B cell (primary cell): Measurements from ENCODE around the gene LASP1. TPM values are rescaled to one million over a fixed set of nuclear protein-coding genes. Genes with fewer than 3 reads are reported as not detected.

ENCODE experiments used
- ATAC-seq: fragments of 200-7000 bp; cut with Tn5 transposase; one replicate; pipeline ENCODE4 v1.10.0; 2021; ENCODE audit warnings: low read depth, mild to moderate bottlenecking, moderate number of reproducible peaks, moderate library complexity
- CTCF ChIA-PET: fragments of 350-600 bp; sonication (Branson Sonifier 250); formaldehyde crosslinking; loops from one replicate; lab custom pipeline; 2021; ENCODE audit warnings: antibody characterized with exemption, inconsistent platforms; lab: Charles Lee
- POLR2A ChIA-PET: fragments of 350-600 bp; sonication (Branson Sonifier 250); formaldehyde crosslinking; loops from one replicate; lab custom pipeline; 2021; ENCODE audit warnings: antibody characterized with exemption; lab: Charles Lee
- DNase-seq: peaks from one replicate; pipeline ENCODE4 v3.0.0; 2013
- H2AFZ ChIP-seq: 2 replicates; pipeline ENCODE4 v1.6.1; 2012; ENCODE audit warnings: mild to moderate bottlenecking, low read depth, low read length; ENCODE audit not compliant: insufficient read depth, poor library complexity, severe bottlenecking
- H3K27ac ChIP-seq, 2 donors: 1 replicate in 1 of 2; 2 replicates in 1 of 2; pipeline ENCODE4 v1.5.1; 2012 to 2013; ENCODE audit warnings: low read length in 2 of 2, mild to moderate bottlenecking in 2 of 2, moderate library complexity in 1 of 2
- H3K27me3 ChIP-seq, 4 experiments: fragments of 200-600 bp in 1 of 4; sonication (generic) in 1 of 4; replicated peaks in 1 of 4; 1 replicate in 2 of 4; 2 replicates in 2 of 4; pipeline versions ENCODE4 v1.6.1 to v1.7.0; 2013 to 2016; ENCODE audit warnings: low read length in 3 of 4, mild to moderate bottlenecking in 2 of 4, mixed read lengths in 1 of 4, moderate library complexity in 1 of 4; ENCODE audit not compliant: insufficient read depth in 4 of 4, control insufficient read depth in 3 of 4; ENCODE audit errors: control extremely low read depth in 1 of 4
- H3K36me3 ChIP-seq, 2 experiments: replicated peaks in 1 of 2; 1 replicate in 1 of 2; 2 replicates in 1 of 2; pipeline versions ENCODE4 v1.6.1 to v1.7.1; 2013; ENCODE audit warnings: low read length in 1 of 2; ENCODE audit not compliant: insufficient read depth in 2 of 2, control insufficient read depth in 1 of 2; ENCODE audit errors: control extremely low read depth in 1 of 2, extremely low read depth in 1 of 2
- H3K4me1 ChIP-seq, 2 donors: fragments of 200-600 bp in 1 of 2; sonication (generic) in 1 of 2; 1 replicate in 1 of 2; 2 replicates in 1 of 2; pipeline versions ENCODE4 v1.5.1 to v1.6.1; 2013 to 2017; ENCODE audit warnings: low read length in 2 of 2; ENCODE audit not compliant: control insufficient read depth in 2 of 2, insufficient read depth in 2 of 2
- H3K4me2 ChIP-seq: replicated peaks from 2 replicates; pipeline ENCODE3; 2012; ENCODE audit warnings: mild to moderate bottlenecking, low read depth, low read length; ENCODE audit not compliant: poor library complexity, severe bottlenecking
- H3K4me3 ChIP-seq, 5 experiments: fragments of 200-600 bp in 1 of 5; sonication (generic) in 1 of 5; 1 replicate in 3 of 5; 2 replicates in 2 of 5; pipeline versions ENCODE4 v1.5.1 to v1.7.0; 2011 to 2016; ENCODE audit warnings: low read length in 4 of 5, mild to moderate bottlenecking in 4 of 5, low read depth in 2 of 5, control low read depth in 1 of 5, moderate library complexity in 1 of 5; ENCODE audit not compliant: insufficient read depth in 1 of 5; ENCODE audit errors: control extremely low read depth in 1 of 5, extremely low read depth in 1 of 5
- H3K79me2 ChIP-seq: fragments of 200-600 bp; sonication (generic); one replicate; pipeline ENCODE4 v1.6.0; 2016; ENCODE audit warnings: low read length; ENCODE audit not compliant: control insufficient read depth, insufficient read depth
- H3K9ac ChIP-seq: fragments of 200-600 bp; sonication (generic); 2 replicates; pipeline ENCODE4 v1.6.1; 2017; ENCODE audit warnings: mild to moderate bottlenecking, low read length, moderate library complexity
- H3K9me3 ChIP-seq, 3 donors: one replicate each; pipeline versions ENCODE4 v1.6.1 to v1.7.1; 2013; ENCODE audit warnings: low read length in 2 of 3; ENCODE audit not compliant: control insufficient read depth in 2 of 3, insufficient read depth in 1 of 3; ENCODE audit errors: control extremely low read depth in 1 of 3
- H4K20me1 ChIP-seq: 2 replicates; pipeline ENCODE4 v1.6.0; 2012; ENCODE audit warnings: mild to moderate bottlenecking, low read length; ENCODE audit not compliant: insufficient read depth, control insufficient read depth, poor library complexity, severe bottlenecking
- H3K27ac Mint-ChIP-seq: one replicate; pipeline ENCODE4 v1.8.0; 2021; ENCODE audit warnings: mixed read lengths
- H3K27me3 Mint-ChIP-seq: one replicate; pipeline ENCODE4 v1.8.0; 2021; ENCODE audit warnings: mixed read lengths
- H3K4me1 Mint-ChIP-seq: one replicate; pipeline ENCODE4 v1.8.0; 2021; ENCODE audit warnings: mixed read lengths
- H3K4me3 Mint-ChIP-seq: one replicate; pipeline ENCODE4 v1.8.0; 2021; ENCODE audit warnings: mixed read lengths
- H3K9me3 Mint-ChIP-seq: one replicate; pipeline ENCODE4 v1.8.0; 2022; ENCODE audit warnings: mixed read lengths; ENCODE audit not compliant: insufficient read depth
- CTCF ChIP-seq: fragments of 200-600 bp; IDR thresholded peaks from one replicate; pipeline ENCODE4 v1.8.0; 2022; ENCODE audit warnings: antibody characterized with exemption, mild to moderate bottlenecking
- EZH2 ChIP-seq: IDR thresholded peaks from 2 replicates; pipeline ENCODE4 v1.6.1; 2012; ENCODE audit warnings: borderline replicate concordance, low read depth, mild to moderate bottlenecking, moderate library complexity, low read length; ENCODE audit not compliant: insufficient read depth, poor library complexity, severe bottlenecking
- WGBS: methylation state at CpG from one replicate; pipeline ENCODE4 v1.1.5; 2013; ENCODE audit warnings: missing lambda C conversion rate; ENCODE audit not compliant: insufficient coverage; 5-methylcytosine and 5-hydroxymethylcytosine counted together
- intact Hi-C: fragments of 100-400 bp; cut with micrococcal nuclease; formaldehyde crosslinking; loops from one replicate; pipeline ENCODE4 v1.10.0; 2022
- polyA plus RNA-seq: library from polyadenylated mRNA; depleted of rRNA; stranded (reverse); fragments of >200 nt; gene quantifications from 2 replicates; pipeline ENCODE4 v1.2.3, GENCODE V29; 2012
- total RNA-seq, 2 donors: library from RNA; stranded (reverse); fragments of 120-200 nt in 1 of 2; gene quantifications; 1 replicate in 1 of 2; 2 replicates in 1 of 2; pipeline versions ENCODE4 v1.2.3 to v1.2.4, GENCODE V29; 2013 to 2022

LASP1 gene
- total and polyA plus RNA-seq, 2 donors (not counting 1 experiment from before 2014, with no cell fraction given): 51.6 to 125 TPM

GRCh38 chr17:38958326-38958725 is 88.5 kb downstream of the LASP1 start:
- Histone ChIP-seq H3K9ac (no peak overlapping the region), H3K36me3 (no peaks in the 10 kb centered on the region), H3K79me2 (no peaks in the 10 kb centered on the region), H2AFZ (no peak overlapping the region), H3K4me2 (no peak overlapping the region), H3K4me3 (no peak overlapping the region), H3K9me3 (no peaks in the 10 kb centered on the region), H3K27ac (no peak overlapping the region), H3K4me1 (no peaks in the 10 kb centered on the region), H3K27me3 (no peaks in the 10 kb centered on the region), H4K20me1 (no peaks in the 10 kb centered on the region)
- no peak for DNase-seq
- Mint-ChIP-seq H3K4me1 (no peaks in the 10 kb centered on the region), H3K27ac (no peak overlapping the region), H3K27me3 (no peaks in the 10 kb centered on the region), H3K9me3 (no peaks in the 10 kb centered on the region), H3K4me3 (no peak overlapping the region)
- ChIA-PET CTCF (interaction anchor here (0.8 to 1.3 kb wide), 3 partner anchors 9 to 207 kb away, joined by 3 to 5 read pairs (median 3); partner anchors contain the start of gene FBXO47), POLR2A (no interaction called here)
- TF ChIP-seq CTCF (no peak), EZH2 (no peak)
- intact Hi-C loops: no loop called here
- no peak for ATAC-seq
- no CpG with 5 or more reads among the region's 1 CpG for WGBS

- no peaks in the 10 kb centered on the region for H4K20me1 ChIP-seq
- Mint-ChIP-seq H3K4me1 (no peaks in the 10 kb centered on the region), H3K4me3 (no peak overlapping the region), H3K9me3 (no peaks in the 10 kb centered on the region), H3K27me3 (no peaks in the 10 kb centered on the region), H3K27ac (no peak overlapping the region)
- H3K9ac ChIP-seq: no peak overlapping the region
- no peaks in the 10 kb centered on the region for H3K36me3 ChIP-seq
- no peak overlapping the region for H3K27ac ChIP-seq
- H3K9me3 ChIP-seq: no peaks in the 10 kb centered on the region
- no peaks in the 10 kb centered on the region for H3K27me3 ChIP-seq
- H2AFZ ChIP-seq: no peak overlapping the region
- ChIA-PET CTCF (interaction anchor here (0.8 to 1.3 kb wide), 3 partner anchors 9 to 206 kb away, joined by 3 to 5 read pairs (median 3); partner anchors contain the start of gene FBXO47), POLR2A (no interaction called here)
- intact Hi-C loops: no loop called here
- H3K4me2 ChIP-seq: no peak overlapping the region
- no peak for TF ChIP-seq CTCF
- no peak for TF ChIP-seq EZH2
- DNase-seq (no peak), ATAC-seq (no peak)
- H3K4me3 ChIP-seq: no peak overlapping the region
- H3K4me1 ChIP-seq: no peaks in the 10 kb centered on the region
- no peaks in the 10 kb centered on the region for H3K79me2 ChIP-seq
These were observed 88.9 kb downstream of the LASP1 start for GRCh38 chr17:38958756-38959155.
